Eye (tissue), 1 donor: ENCODE measurements around the gene TMEM114.
A peak's percentile ranks its signal among the peaks of the same experiment; 100 is the strongest.

Source experiments
- DNase-seq: peaks from one replicate; pipeline ENCODE4 v3.0.0-alpha.2; 2015

Gene TMEM114

GRCh38 chr16:8611122-8611521 is 20.8 kb upstream of the TMEM114 start:
- DNase-seq = no peak

GRCh38 chr16:8607214-8607613 is 16.9 kb upstream of the TMEM114 start:
- no peak for DNase-seq

GRCh38 chr16:8605554-8605953 is 15.2 kb upstream of the TMEM114 start:
- no peak for DNase-seq

- no peak for DNase-seq
Observed at GRCh38 chr16:8600144-8600775, 9.9 kb upstream of the TMEM114 start.

- no peak for DNase-seq
Observed at GRCh38 chr16:8596581-8596980, 6.3 kb upstream of the TMEM114 start.

- no peak for DNase-seq
Observed at GRCh38 chr16:8595783-8596182, 5.5 kb upstream of the TMEM114 start.

GRCh38 chr16:8594149-8594666 is 3.9 kb upstream of the TMEM114 start:
- DNase-seq = no peak

- no peak for DNase-seq
Observed at GRCh38 chr16:8591451-8591850, 1.1 kb upstream of the TMEM114 start.

GRCh38 chr16:8590811-8591210 is 500 bp upstream of the TMEM114 start:
- DNase-seq = no peak

- peak; percentile 20 for DNase-seq
Observed at GRCh38 chr16:8589057-8589899, 1.0 kb downstream of the TMEM114 start.

GRCh38 chr16:8588682-8589056 is 1.6 kb downstream of the TMEM114 start:
- DNase-seq = peak; percentile 8

- no peak for DNase-seq
Observed at GRCh38 chr16:8587065-8587464, 3.2 kb downstream of the TMEM114 start.

- no peak for DNase-seq
Observed at GRCh38 chr16:8585857-8586256, 4.5 kb downstream of the TMEM114 start.

GRCh38 chr16:8585041-8585440 is 5.3 kb downstream of the TMEM114 start:
- DNase-seq = no peak

- DNase-seq = no peak
Observed at GRCh38 chr16:8583732-8584131, 6.6 kb downstream of the TMEM114 start.

GRCh38 chr16:8583199-8583598 is 7.1 kb downstream of the TMEM114 start:
- no peak for DNase-seq

GRCh38 chr16:8581831-8582580 is 8.3 kb downstream of the TMEM114 start:
- no peak for DNase-seq

GRCh38 chr16:8579559-8579958 is 10.8 kb downstream of the TMEM114 start:
- DNase-seq = no peak

- DNase-seq = no peak
Observed at GRCh38 chr16:8577678-8578304, 12.5 kb downstream of the TMEM114 start.

- no peak for DNase-seq
Observed at GRCh38 chr16:8576141-8577004, 13.9 kb downstream of the TMEM114 start.

- DNase-seq = no peak
Observed at GRCh38 chr16:8575399-8575798, 14.9 kb downstream of the TMEM114 start.
